ENCODE results near the gene F5. TPM values are rescaled to one million over a fixed set of nuclear protein-coding genes. Genes with fewer than 3 reads are reported as not detected.

The F5 gene
- total and polyA plus RNA-seq, 10 of the 15 experiments (the other 5 are each of a cell fraction or from before 2014, with no cell fraction given), result under 0.01 to 3.8 (median 0.40) TPM

GRCh38 chr1:169548282-169548681 is 38.0 kb downstream of the F5 start:
- H4K20me1 ChIP-seq (ENCODE audit: control insufficient read depth, insufficient read depth), result no peaks in the 10 kb centered on the region
- ChIA-PET RAD21 (ENCODE audit: unreplicated experiment) (interaction anchor here (0.7 to 4.8 kb wide), 2 partner anchors 54 to 945 kb away, joined by 3 to 29 read pairs; no protein-coding TSS in a partner anchor), CTCF (interaction anchor here (0.6 to 5.7 kb wide), 15 partner anchors 9 to 1891 kb away, joined by 3 to 51 read pairs (median 4); no protein-coding TSS in a partner anchor), POLR2A (no interaction called here), SMC1A (ENCODE audit: uncharacterized antibody, unreplicated experiment) (interaction anchor here (0.7 to 3.6 kb wide), 7 partner anchors 53 to 1205 kb away, joined by 3 to 26 read pairs (median 4); no protein-coding TSS in a partner anchor)
- H3K27ac ChIP-seq (ENCODE audit: control insufficient read depth, insufficient read depth), result no peak overlapping the region
- H3K27me3 ChIP-seq (replicated peaks in 1 of 2; ENCODE audit: control insufficient read depth in 2 of 2, insufficient read depth in 2 of 2, low read length in 1 of 2), result no peaks in the 10 kb centered on the region
- no peaks in the 10 kb centered on the region for H3K9me3 ChIP-seq (replicated peaks; ENCODE audit: control insufficient read depth, insufficient read depth, low read length)
- no peak overlapping the region for H3K4me3 ChIP-seq
- H3K4me1 ChIP-seq (ENCODE audit: control insufficient read depth, insufficient read depth, low read length), result no peaks in the 10 kb centered on the region
- H3K4me2 ChIP-seq (ENCODE audit: control insufficient read depth, insufficient read depth), result no peak overlapping the region
- WGBS (ENCODE audit: insufficient coverage, insufficient replicate concordance, low lambda C conversion rate, missing lambda C conversion rate), result 17% methylated on average over 2 of the region's 2 CpGs
- FAIRE-seq (no peak), ATAC-seq (no peak), DNase-seq (ENCODE audit: low read depth, low spot score) (no peak)
- intact Hi-C loops (cut with micrococcal nuclease; ENCODE audit: unreplicated experiment) (loop anchor here (5.0 kb wide), 1 partner anchor 181 kb away; the partner anchor contains the start of genes BLZF1 and NME7), in situ Hi-C loops (cut with MboI) (loop anchor here (5.0 to 10.0 kb wide), 2 partner anchors 76 to 1103 kb away; no protein-coding TSS in a partner anchor)
- H3K36me3 ChIP-seq (ENCODE audit: control insufficient read depth in 2 of 2, insufficient read depth in 2 of 2, low read length in 1 of 2), result no peaks in the 10 kb centered on the region
- no peak overlapping the region for H3K9ac ChIP-seq (ENCODE audit: control insufficient read depth, insufficient read depth, low read length)
- H3K79me2 ChIP-seq (ENCODE audit: control insufficient read depth, insufficient read depth, low read length), result no peaks in the 10 kb centered on the region
- no peak overlapping the region for H2AFZ ChIP-seq (ENCODE audit: control insufficient read depth, low read depth, low read length)
- no TSS peak for BruUV-seq (replicated peaks)
- no peak for TF ChIP-seq ZNF384 (IDR thresholded peaks at IDR 0.05; ENCODE audit: borderline replicate concordance, low read depth, low read length)
- TF ChIP-seq SMARCA5 (IDR thresholded peaks at IDR 0.05), result no peak
- no peak for TF ChIP-seq ASH2L (IDR thresholded peaks at IDR 0.05; ENCODE audit: borderline replicate concordance, low read depth)
- no peak for TF ChIP-seq GATAD2B (conservative IDR thresholded peaks at IDR 0.05; ENCODE audit: low read depth)
- no peak for TF ChIP-seq MEF2B (IDR thresholded peaks at IDR 0.05; ENCODE audit: partially characterized antibody, poor library complexity, severe bottlenecking)
- no peak for TF ChIP-seq NRF1 (conservative IDR thresholded peaks at IDR 0.05; ENCODE audit: low read depth, low read length)
- TF ChIP-seq BCL11A (IDR thresholded peaks at IDR 0.05; ENCODE audit: low read depth, low read length), result no peak
- no peak for TF ChIP-seq IKZF2 (IDR thresholded peaks at IDR 0.05)
- TF ChIP-seq RBBP5 (conservative IDR thresholded peaks at IDR 0.05), result no peak
- TF ChIP-seq SP1 (IDR thresholded peaks at IDR 0.05; ENCODE audit: low read depth, low read length), result no peak
- no peak for TF ChIP-seq EZH2 (IDR thresholded peaks at IDR 0.05; ENCODE audit: borderline replicate concordance, control insufficient read depth, low read depth, low read length)
- no peak for TF ChIP-seq POLR2AphosphoS2 (IDR thresholded peaks at IDR 0.05; ENCODE audit: low read depth, low read length)
- no peak for TF ChIP-seq YY1 (IDR thresholded peaks at IDR 0.05; ENCODE audit: low read depth, low read length)
- TF ChIP-seq BHLHE40 (IDR thresholded peaks at IDR 0.05; ENCODE audit: borderline replicate concordance in 1 of 2, low read depth in 2 of 2, low read length in 1 of 2), result no peak
- TF ChIP-seq BACH1 (IDR thresholded peaks at IDR 0.05; ENCODE audit: borderline replicate concordance), result no peak
- TF ChIP-seq E2F8 (IDR thresholded peaks at IDR 0.05; ENCODE audit: low read depth, partially characterized antibody), result no peak
- no peak for TF ChIP-seq SMAD1 (IDR thresholded peaks at IDR 0.05; ENCODE audit: low read depth, partially characterized antibody)
- TF ChIP-seq CUX1 (IDR thresholded peaks at IDR 0.05; ENCODE audit: insufficient replicate concordance, low read depth, low read length), result no peak

All from GM12878 (cell line).